NCI-H128 (cell line): Measurements from ENCODE around the gene CDYL2.

Experiments used
- DNase-seq: peaks from one replicate; lab custom pipeline; 2025; ENCODE audit not compliant: unreplicated experiment; lab: John Stamatoyannopoulos, UW

The CDYL2 gene

DNA sequence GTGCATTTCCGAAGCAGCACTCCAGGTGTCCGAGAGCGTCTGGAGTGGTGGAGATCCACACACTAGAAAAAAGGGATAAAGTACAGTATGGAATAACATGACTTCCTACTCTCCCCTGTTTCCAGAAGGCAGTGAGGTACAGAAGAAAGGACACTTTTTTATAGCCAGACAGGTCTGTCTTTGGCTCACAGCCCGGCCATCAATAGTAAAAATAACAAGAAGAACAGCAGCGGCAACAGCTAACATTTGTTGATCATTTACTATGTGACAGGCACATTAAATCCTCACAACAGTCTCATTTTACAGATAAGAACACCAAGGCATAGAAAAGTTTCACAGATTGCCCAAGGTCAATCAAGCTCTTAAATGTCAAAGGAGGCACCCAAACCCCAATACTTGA lies 247.4 kb downstream of the CDYL2 start:
- DNase-seq: no peak

DNA sequence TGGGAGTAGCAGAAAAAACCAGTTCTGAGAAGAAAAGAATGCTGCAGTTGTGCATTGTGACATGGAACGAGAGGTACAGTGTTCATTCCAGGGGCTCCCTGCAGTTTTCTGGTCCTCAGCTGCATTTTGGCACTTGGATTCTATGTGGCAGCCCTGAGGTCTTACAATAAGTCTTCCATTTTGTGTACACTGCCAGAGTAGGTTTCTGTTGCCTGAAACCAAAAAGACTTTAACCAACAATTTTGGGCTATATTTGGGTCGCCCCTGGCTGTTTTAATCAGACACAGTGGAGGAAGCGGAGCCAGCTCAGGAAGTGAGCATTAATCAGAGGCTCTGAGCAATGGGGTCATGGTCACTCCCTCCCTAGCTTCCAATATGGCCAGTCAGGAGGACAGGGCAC lies 247.9 kb downstream of the CDYL2 start:
- no peak for DNase-seq

DNA sequence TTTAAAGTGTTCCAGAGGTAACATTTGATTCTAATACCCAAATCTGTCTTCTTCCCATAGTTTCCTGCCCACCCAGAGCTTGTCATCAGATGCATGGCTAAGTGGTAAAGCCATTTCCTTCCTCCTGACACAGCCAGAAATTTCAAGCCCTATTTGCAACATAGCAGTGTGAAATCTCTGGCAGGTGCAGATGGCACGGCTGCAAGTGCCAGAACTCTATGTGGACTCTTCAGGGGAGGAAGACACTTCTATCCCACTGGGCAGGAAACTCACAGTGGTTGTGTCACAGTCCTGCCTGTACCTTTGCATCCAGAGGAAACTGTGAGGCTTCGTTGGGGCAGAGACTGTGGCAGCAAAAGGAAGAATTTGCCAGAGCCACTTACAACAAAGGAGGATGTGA lies 250.4 kb downstream of the CDYL2 start:
- no peak for DNase-seq

DNA sequence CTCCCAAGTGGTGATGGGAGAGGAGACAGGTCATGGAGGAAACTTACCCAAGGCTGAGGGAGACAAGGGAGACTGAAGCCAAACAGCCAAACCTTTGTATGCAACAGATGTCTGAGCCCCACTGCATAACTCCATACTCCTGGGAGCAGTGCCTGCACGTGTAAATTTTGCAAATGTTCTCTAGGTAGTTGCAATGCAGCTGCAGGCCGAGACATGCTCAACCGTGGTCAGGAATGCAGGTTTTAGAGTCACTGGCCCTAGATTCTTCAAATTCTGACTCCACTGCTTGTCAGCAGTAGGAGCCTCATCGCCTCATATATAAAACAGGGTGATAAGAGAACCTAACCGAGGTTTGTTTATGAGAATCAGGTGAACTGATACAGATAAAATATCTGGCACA lies 252.1 kb downstream of the CDYL2 start:
- DNase-seq: no peak
